GM12872 (cell line): Measurements from ENCODE around the gene DCAF4.

Experiments used
- TF ChIP-seq, protein P1 (sequence below): IDR thresholded peaks from 3 replicates; pipeline ENCODE4 v1.5.1; 2011; ENCODE audit warnings: low read depth, mild to moderate bottlenecking, low read length, moderate library complexity; ENCODE audit not compliant: insufficient read depth

Gene DCAF4

DNA sequence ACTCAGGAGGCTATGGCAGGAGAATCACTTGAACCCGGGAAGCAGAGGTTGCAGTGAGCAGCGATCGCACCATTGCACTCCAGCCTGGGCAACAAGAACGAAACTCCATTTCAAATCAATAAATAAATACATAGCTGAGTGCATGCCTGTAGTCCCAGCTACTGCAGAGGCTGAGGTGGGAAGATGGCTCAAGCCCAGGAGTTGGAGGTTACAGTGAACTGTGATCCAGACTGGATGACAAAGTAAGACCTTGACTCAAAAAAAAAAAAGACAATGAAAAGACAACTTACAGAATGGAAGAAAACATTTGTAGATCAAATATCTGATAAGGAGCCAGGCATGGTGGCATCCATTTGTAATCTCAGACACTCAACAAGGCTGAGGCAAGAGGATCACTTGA lies 73.1 kb downstream of the DCAF4 start:
- TF ChIP-seq, protein P1, sequence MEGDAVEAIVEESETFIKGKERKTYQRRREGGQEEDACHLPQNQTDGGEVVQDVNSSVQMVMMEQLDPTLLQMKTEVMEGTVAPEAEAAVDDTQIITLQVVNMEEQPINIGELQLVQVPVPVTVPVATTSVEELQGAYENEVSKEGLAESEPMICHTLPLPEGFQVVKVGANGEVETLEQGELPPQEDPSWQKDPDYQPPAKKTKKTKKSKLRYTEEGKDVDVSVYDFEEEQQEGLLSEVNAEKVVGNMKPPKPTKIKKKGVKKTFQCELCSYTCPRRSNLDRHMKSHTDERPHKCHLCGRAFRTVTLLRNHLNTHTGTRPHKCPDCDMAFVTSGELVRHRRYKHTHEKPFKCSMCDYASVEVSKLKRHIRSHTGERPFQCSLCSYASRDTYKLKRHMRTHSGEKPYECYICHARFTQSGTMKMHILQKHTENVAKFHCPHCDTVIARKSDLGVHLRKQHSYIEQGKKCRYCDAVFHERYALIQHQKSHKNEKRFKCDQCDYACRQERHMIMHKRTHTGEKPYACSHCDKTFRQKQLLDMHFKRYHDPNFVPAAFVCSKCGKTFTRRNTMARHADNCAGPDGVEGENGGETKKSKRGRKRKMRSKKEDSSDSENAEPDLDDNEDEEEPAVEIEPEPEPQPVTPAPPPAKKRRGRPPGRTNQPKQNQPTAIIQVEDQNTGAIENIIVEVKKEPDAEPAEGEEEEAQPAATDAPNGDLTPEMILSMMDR = no peak

GRCh38 chr14:73000073-73000472 lies 73.8 kb downstream of the DCAF4 start:
- TF ChIP-seq, protein P1 = no peak

- TF ChIP-seq, protein P1 = no peak
Observed at GRCh38 chr14:73003681-73004080, 77.4 kb downstream of the DCAF4 start.

GRCh38 chr14:73007835-73008234 lies 81.6 kb downstream of the DCAF4 start:
- TF ChIP-seq, protein P1 = no peak

GRCh38 chr14:73008501-73008900 lies 82.2 kb downstream of the DCAF4 start:
- TF ChIP-seq, protein P1 = no peak
